WTC11 (cell line): Measurements from ENCODE around the gene SNRPA1. TPM values are rescaled to one million over a fixed set of nuclear protein-coding genes. Genes with fewer than 3 reads are reported as not detected.

Experiments
- ATAC-seq: fragments of 200-7000 bp; cut with Tn5 transposase; 2 replicates; pipeline ENCODE4 v1.10.0; 2021; ENCODE audit warnings: mild to moderate bottlenecking, moderate library complexity
- CTCF ChIA-PET: fragments of 300-600 bp; sonication (Branson Sonifier 250); formaldehyde crosslinking; loops from one replicate; lab custom pipeline; 2021; ENCODE audit warnings: antibody characterized with exemption; lab: Charles Lee
- POLR2A ChIA-PET: fragments of 350-600 bp; sonication (Branson Sonifier 250); formaldehyde crosslinking; loops from one replicate; lab custom pipeline; 2021; ENCODE audit warnings: antibody characterized with exemption; lab: Charles Lee
- DNase-seq: peaks from one replicate; pipeline ENCODE4 v3.0.0; 2021; ENCODE audit warnings: low spot score
- H3K27ac Mint-ChIP-seq: 2 replicates; pipeline ENCODE4 v1.8.0; 2021; ENCODE audit warnings: mixed read lengths
- H3K27me3 Mint-ChIP-seq: 2 replicates; pipeline ENCODE4 v1.8.0; 2021; ENCODE audit warnings: low read depth, mild to moderate bottlenecking, moderate library complexity, mixed read lengths
- H3K36me3 Mint-ChIP-seq: 2 replicates; pipeline ENCODE4 v1.8.0; 2021; ENCODE audit warnings: mixed read lengths
- H3K4me1 Mint-ChIP-seq: 2 replicates; pipeline ENCODE4 v1.8.0; 2022; ENCODE audit warnings: mixed read lengths
- H3K4me3 Mint-ChIP-seq: 2 replicates; pipeline ENCODE4 v1.8.0; 2021; ENCODE audit warnings: mild to moderate bottlenecking, moderate library complexity, mixed read lengths
- H3K9me3 Mint-ChIP-seq: 2 replicates; pipeline ENCODE4 v1.8.0; 2021; ENCODE audit warnings: mixed read lengths
- AFF4 ChIP-seq: sonication (generic); formaldehyde crosslinking; IDR thresholded peaks from 2 replicates; pipeline ENCODE4 v1.8.1; 2023; ENCODE audit warnings: mild to moderate bottlenecking, missing genetic modification reagents, borderline replicate concordance
- ATF3 ChIP-seq: sonication (generic); formaldehyde crosslinking; conservative IDR thresholded peaks from 2 replicates; pipeline ENCODE4 v1.8.1; 2022; ENCODE audit warnings: mild to moderate bottlenecking, missing genetic modification reagents
- CDX4 ChIP-seq: fragments of 250-450 bp; sonication (Bioruptor Pico); IDR thresholded peaks from 2 replicates; pipeline ENCODE4 v1.9.0; 2021; ENCODE audit warnings: moderate library complexity, mild to moderate bottlenecking, inconsistent platforms, borderline replicate concordance
- E2F5 ChIP-seq: sonication (generic); formaldehyde crosslinking; IDR thresholded peaks from 2 replicates; pipeline ENCODE4 v1.8.1; 2022; ENCODE audit warnings: mild to moderate bottlenecking, moderate library complexity, missing genetic modification reagents
- ELF4 ChIP-seq: sonication (generic); formaldehyde crosslinking; IDR thresholded peaks from 2 replicates; pipeline ENCODE4 v1.8.1; 2022; ENCODE audit warnings: low read depth, mild to moderate bottlenecking, moderate library complexity, missing genetic modification reagents
- ETV6 ChIP-seq: sonication (generic); formaldehyde crosslinking; IDR thresholded peaks from 2 replicates; pipeline ENCODE4 v1.8.1; 2022; ENCODE audit warnings: mild to moderate bottlenecking, missing genetic modification reagents
- GABPB1 ChIP-seq: sonication (generic); formaldehyde crosslinking; IDR thresholded peaks from 2 replicates; pipeline ENCODE4 v1.8.1; 2023; ENCODE audit warnings: mild to moderate bottlenecking, missing genetic modification reagents
- JUN ChIP-seq: sonication (generic); formaldehyde crosslinking; IDR thresholded peaks from 2 replicates; pipeline ENCODE4 v1.8.0; 2023; ENCODE audit warnings: mild to moderate bottlenecking, missing genetic modification reagents
- MLX ChIP-seq: sonication (generic); formaldehyde crosslinking; IDR thresholded peaks from 2 replicates; pipeline ENCODE4 v1.8.1; 2023; ENCODE audit warnings: mild to moderate bottlenecking, missing genetic modification reagents, moderate library complexity
- MYBL2 ChIP-seq: sonication (generic); formaldehyde crosslinking; IDR thresholded peaks from 2 replicates; pipeline ENCODE4 v1.8.1; 2023; ENCODE audit warnings: mild to moderate bottlenecking, moderate library complexity, missing genetic modification reagents
- NR3C1 ChIP-seq: sonication (generic); formaldehyde crosslinking; conservative IDR thresholded peaks from 2 replicates; pipeline ENCODE4 v1.8.1; 2023; ENCODE audit warnings: low read depth, mild to moderate bottlenecking, missing genetic modification reagents
- RELA ChIP-seq: sonication (generic); formaldehyde crosslinking; IDR thresholded peaks from 2 replicates; pipeline ENCODE4 v1.8.1; 2022; ENCODE audit warnings: missing genetic modification reagents, mild to moderate bottlenecking, borderline replicate concordance
- SMAD3 ChIP-seq: sonication (generic); formaldehyde crosslinking; IDR thresholded peaks from 2 replicates; pipeline ENCODE4 v1.8.0; 2022; ENCODE audit warnings: missing genetic modification reagents, mild to moderate bottlenecking, borderline replicate concordance
- SP1 ChIP-seq: sonication (generic); formaldehyde crosslinking; conservative IDR thresholded peaks from 2 replicates; pipeline ENCODE4 v1.8.1; 2022; ENCODE audit warnings: missing genetic modification reagents
- ZBTB43 ChIP-seq: sonication (generic); formaldehyde crosslinking; IDR thresholded peaks from 2 replicates; pipeline ENCODE4 v1.8.1; 2023; ENCODE audit warnings: mild to moderate bottlenecking, missing genetic modification reagents
- ZNF396 ChIP-seq: fragments of 250-450 bp; sonication (Bioruptor Pico); IDR thresholded peaks from 2 replicates; pipeline ENCODE4 v1.8.0; 2021; ENCODE audit warnings: mild to moderate bottlenecking, moderate library complexity, borderline replicate concordance
- ZNF416 ChIP-seq: fragments of 250-450 bp; sonication (Bioruptor Pico); IDR thresholded peaks from 2 replicates; pipeline ENCODE4 v1.9.0; 2021; ENCODE audit warnings: mild to moderate bottlenecking, inconsistent platforms
- ZSCAN18 ChIP-seq: fragments of 250-450 bp; sonication (Bioruptor Pico); IDR thresholded peaks from 2 replicates; pipeline ENCODE4 v2.1.2; 2022; ENCODE audit warnings: mild to moderate bottlenecking, moderate library complexity
- total RNA-seq: library from RNA; stranded (reverse); gene quantifications from 3 replicates; pipeline ENCODE4 v1.2.3, GENCODE V29; 2021

Gene SNRPA1
- total RNA-seq, 1 experiment from 2014 or later, result 170 TPM

GRCh38 chr15:101324524-101325177 lies 29.6 kb upstream of the SNRPA1 start:
- H3K27me3 Mint-ChIP-seq, result peaks cover 5% of the 10 kb centered on the region
- POLR2A ChIA-PET, result no interaction called here
- CTCF ChIA-PET, result no interaction called here
- H3K4me3 Mint-ChIP-seq, result no peak overlapping the region
- no peak overlapping the region for H3K27ac Mint-ChIP-seq
- DNase-seq (no peak), ATAC-seq (no peak)
- peaks cover 6% of the 10 kb centered on the region for H3K4me1 Mint-ChIP-seq
- H3K9me3 Mint-ChIP-seq, result no peaks in the 10 kb centered on the region
- H3K36me3 Mint-ChIP-seq, result no peaks in the 10 kb centered on the region
- no peak for TF ChIP-seq JUN (CRISPR knock-in tag)
- no peak for TF ChIP-seq ZNF396 (CRISPR knock-in tag)
- peak; percentile 91 for TF ChIP-seq GABPB1 (CRISPR knock-in tag)

GRCh38 chr15:101323793-101324523 lies 28.9 kb upstream of the SNRPA1 start:
- ChIA-PET POLR2A (no interaction called here), CTCF (interaction anchor here (0.7 kb wide), 1 partner anchor 318 kb away, joined by 3 read pairs; no protein-coding TSS in a partner anchor)
- no peak for DNase-seq
- Mint-ChIP-seq H3K36me3 (no peaks in the 10 kb centered on the region), H3K27ac (no peak overlapping the region), H3K27me3 (peaks cover 3% of the 10 kb centered on the region), H3K9me3 (no peaks in the 10 kb centered on the region), H3K4me1 (peaks cover 6% of the 10 kb centered on the region), H3K4me3 (no peak overlapping the region)
- TF ChIP-seq ELF4 (CRISPR knock-in tag) (no peak), MLX (no peak), ZSCAN18 (CRISPR knock-in tag) (no peak), MYBL2 (CRISPR knock-in tag) (no peak), AFF4 (no peak), E2F5 (CRISPR knock-in tag) (no peak), RELA (CRISPR knock-in tag) (no peak), ETV6 (no peak), NR3C1 (CRISPR knock-in tag) (no peak), ZBTB43 (CRISPR knock-in tag) (no peak), CDX4 (CRISPR knock-in tag) (no peak), ATF3 (CRISPR knock-in tag) (no peak), ZNF416 (CRISPR knock-in tag) (no peak), SP1 (CRISPR knock-in tag) (no peak), SMAD3 (CRISPR knock-in tag) (no peak)
- no peak for ATAC-seq
